CD4-positive, alpha-beta T cell treated with Interleukin-21 for 1 hour (primary cell): ENCODE measurements around the gene CPNE6.
"Not testable (repeated sequence)": the region's sequence is repeated elsewhere in the genome, so short reads cannot be mapped to it uniquely, and the experiment has no call there.

Experiments
- DNase-seq: peaks from one replicate; pipeline ENCODE4 v3.0.0-alpha.2; 2020

Gene CPNE6

GRCh38 chr14:24071144-24071697 lies at the start of gene CPNE6:
TSS of gene CPNE6 (plus strand) at chr14:24071562. CDS start at chr14:24072937, 1,375 bp downstream.
- DNase-seq: no peak

- not testable (repeated sequence) for DNase-seq
Observed at GRCh38 chr14:24024939-24025418, 46.4 kb upstream of the CPNE6 start.

- DNase-seq: not testable (repeated sequence)
Observed at GRCh38 chr14:24029687-24030086, 41.7 kb upstream of the CPNE6 start.

- DNase-seq: not testable (repeated sequence)
Observed at GRCh38 chr14:24031331-24031730, 40.0 kb upstream of the CPNE6 start.

GRCh38 chr14:24032727-24033418 lies 38.5 kb upstream of the CPNE6 start:
- DNase-seq: no peak

GRCh38 chr14:24035769-24036168 lies 35.6 kb upstream of the CPNE6 start:
- not testable (repeated sequence) for DNase-seq

- peak; percentile 72 for DNase-seq
Observed at GRCh38 chr14:24036169-24036962, 35.0 kb upstream of the CPNE6 start.

- not testable (repeated sequence) for DNase-seq
Observed at GRCh38 chr14:24036963-24037657, 34.3 kb upstream of the CPNE6 start.

- no peak for DNase-seq
Observed at GRCh38 chr14:24037658-24038037, 33.7 kb upstream of the CPNE6 start.

GRCh38 chr14:24038686-24039085 lies 32.7 kb upstream of the CPNE6 start:
- no peak for DNase-seq

GRCh38 chr14:24040692-24041091 lies 30.7 kb upstream of the CPNE6 start:
- no peak for DNase-seq

- no peak for DNase-seq
Observed at GRCh38 chr14:24042746-24043145, 28.6 kb upstream of the CPNE6 start.

GRCh38 chr14:24049002-24049401 lies 22.4 kb upstream of the CPNE6 start:
- DNase-seq: not testable (repeated sequence)

- DNase-seq: not testable (repeated sequence)
Observed at GRCh38 chr14:24050753-24051152, 20.6 kb upstream of the CPNE6 start.

GRCh38 chr14:24051176-24051788 lies 20.1 kb upstream of the CPNE6 start:
- DNase-seq: no peak

GRCh38 chr14:24051789-24052655 lies 19.3 kb upstream of the CPNE6 start, which contains the start of gene CARMIL3:
TSS of gene CARMIL3 (plus strand) at chr14:24052009. CDS start at chr14:24052154, 145 bp downstream.
- peak; percentile 63 for DNase-seq

GRCh38 chr14:24052656-24053547 lies 18.5 kb upstream of the CPNE6 start:
- peak; percentile 36 for DNase-seq

GRCh38 chr14:24053548-24054323 lies 17.6 kb upstream of the CPNE6 start:
- DNase-seq: no peak

- DNase-seq: no peak
Observed at GRCh38 chr14:24054324-24054641, 17.1 kb upstream of the CPNE6 start.

- DNase-seq: no peak
Observed at GRCh38 chr14:24054646-24055045, 16.7 kb upstream of the CPNE6 start.
